Measurements from ENCODE around the gene HSPA1A. TPM values are rescaled to one million over a fixed set of nuclear protein-coding genes. Genes with fewer than 3 reads are reported as not detected.
A peak's percentile ranks its signal among the peaks of the same experiment; 100 is the strongest.

Gene HSPA1A
- total and polyA plus RNA-seq, 10 donors: 16.4 to 384 (median 122) TPM

DNA sequence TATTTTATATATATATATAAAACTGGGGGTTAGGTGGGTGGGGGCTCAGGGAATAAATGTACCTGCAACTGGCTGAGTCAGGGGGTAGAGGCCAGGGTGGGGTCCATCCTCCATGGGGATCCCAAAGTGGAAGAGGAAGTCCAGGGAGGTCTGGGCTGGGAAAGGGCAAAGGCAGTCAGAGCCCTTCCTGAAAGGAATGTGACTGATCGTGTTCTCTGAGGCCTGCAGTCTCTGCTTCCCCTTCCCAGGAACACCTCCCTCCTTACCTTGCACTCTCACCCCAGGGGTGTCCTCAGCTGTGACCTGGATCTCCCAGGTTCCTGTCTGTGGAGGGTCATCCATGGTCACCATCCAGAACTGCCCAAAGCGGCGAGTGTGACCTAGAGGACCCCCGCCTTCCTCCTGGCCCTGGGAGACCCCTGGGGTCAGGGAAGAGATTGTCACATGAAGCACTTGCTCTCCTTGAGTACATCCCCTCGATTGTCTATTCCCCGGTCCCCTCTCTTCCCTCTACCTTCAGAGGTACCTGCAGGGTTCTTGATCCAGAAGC is 48.2 kb upstream of the HSPA1A start:
- 63 to 86% (median 77%) methylated on average over 6 of the region's 6 CpGs for WGBS, 5 donors
- Histone ChIP-seq H3K9me3 (no peaks in the 10 kb centered on the region), H3K27me3 (replicated peaks in 1 of 7) (no peaks in the 10 kb centered on the region), H3K4me3 (no peak overlapping the region), H3K36me3 (peaks cover 0 to 12% (median 1%) of the 10 kb centered on the region in 6 donors), H3K4me1 (peaks cover 0 to 45% (median 24%) of the 10 kb centered on the region in 6 donors), H3K27ac (no peak overlapping the region)
- TF ChIP-seq POLR2AphosphoS5 (IDR thresholded peaks at IDR 0.05): no peak
- TF ChIP-seq POLR2A (IDR thresholded peaks at IDR 0.05): no peak
- TF ChIP-seq, protein P1, sequence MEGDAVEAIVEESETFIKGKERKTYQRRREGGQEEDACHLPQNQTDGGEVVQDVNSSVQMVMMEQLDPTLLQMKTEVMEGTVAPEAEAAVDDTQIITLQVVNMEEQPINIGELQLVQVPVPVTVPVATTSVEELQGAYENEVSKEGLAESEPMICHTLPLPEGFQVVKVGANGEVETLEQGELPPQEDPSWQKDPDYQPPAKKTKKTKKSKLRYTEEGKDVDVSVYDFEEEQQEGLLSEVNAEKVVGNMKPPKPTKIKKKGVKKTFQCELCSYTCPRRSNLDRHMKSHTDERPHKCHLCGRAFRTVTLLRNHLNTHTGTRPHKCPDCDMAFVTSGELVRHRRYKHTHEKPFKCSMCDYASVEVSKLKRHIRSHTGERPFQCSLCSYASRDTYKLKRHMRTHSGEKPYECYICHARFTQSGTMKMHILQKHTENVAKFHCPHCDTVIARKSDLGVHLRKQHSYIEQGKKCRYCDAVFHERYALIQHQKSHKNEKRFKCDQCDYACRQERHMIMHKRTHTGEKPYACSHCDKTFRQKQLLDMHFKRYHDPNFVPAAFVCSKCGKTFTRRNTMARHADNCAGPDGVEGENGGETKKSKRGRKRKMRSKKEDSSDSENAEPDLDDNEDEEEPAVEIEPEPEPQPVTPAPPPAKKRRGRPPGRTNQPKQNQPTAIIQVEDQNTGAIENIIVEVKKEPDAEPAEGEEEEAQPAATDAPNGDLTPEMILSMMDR (IDR thresholded peaks at IDR 0.05 in 8 of 11, conservative IDR thresholded peaks at IDR 0.05 in 3 of 11): no peak
- DNase-seq: peak; percentile 46
- intact Hi-C loops (cut with DNase I; ENCODE audit: low total_unique reads): no loop called here

DNA sequence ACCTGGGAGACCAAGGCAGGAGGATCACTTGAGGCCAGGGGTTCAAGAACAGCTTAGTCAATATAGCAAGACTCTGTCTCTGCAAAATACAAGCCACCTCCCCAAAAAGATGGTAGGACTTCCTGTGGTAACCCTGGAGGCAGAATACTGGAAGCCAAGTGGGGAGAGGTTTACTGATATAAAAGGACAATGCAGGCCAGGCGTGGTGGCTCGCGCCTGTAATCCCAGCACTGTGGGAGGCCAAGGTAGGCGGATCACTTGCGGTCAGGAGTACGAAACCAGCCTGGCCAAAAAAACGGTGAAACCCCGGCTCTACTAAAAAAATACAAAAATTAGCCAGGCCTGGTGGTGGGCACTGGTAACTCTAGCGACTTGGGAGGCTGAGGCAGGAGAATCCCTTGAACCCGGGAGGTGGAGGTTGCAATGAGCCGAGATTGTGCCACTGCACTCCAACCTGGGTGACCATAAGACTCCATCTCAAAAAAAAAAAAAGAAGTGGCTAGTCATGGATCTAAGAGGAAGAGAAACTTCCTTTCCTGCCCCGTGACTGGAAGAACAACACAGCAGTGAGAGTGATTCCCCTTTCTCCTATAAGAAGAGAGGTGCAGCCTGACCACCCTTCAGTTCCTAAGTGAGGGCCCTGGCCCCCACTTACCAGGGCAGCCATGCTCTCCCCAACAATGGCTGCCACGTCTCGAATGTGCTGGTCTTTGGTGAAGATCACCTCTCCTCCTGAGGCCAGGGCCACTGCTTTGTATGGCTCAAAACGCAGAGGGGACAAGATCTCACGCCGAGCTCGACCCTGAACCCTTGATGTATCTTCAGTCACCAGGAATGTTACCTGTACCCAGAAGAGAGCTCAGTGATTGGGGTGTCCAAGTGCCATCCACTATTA is 46.7 kb upstream of the HSPA1A start:
- intact Hi-C loops (cut with DNase I; ENCODE audit: low total_unique reads): no loop called here
- Histone ChIP-seq H3K27ac (peak overlapping the region in 4 of 8 donors; percentile 26 to 66 (median 38)), H3K4me3 (no peak overlapping the region), H3K36me3 (no peaks in the 10 kb centered on the region), H3K4me1 (peaks cover 0 to 57% (median 33%) of the 10 kb centered on the region in 6 donors), H3K9me3 (no peaks in the 10 kb centered on the region), H3K27me3 (replicated peaks in 1 of 7) (no peaks in the 10 kb centered on the region)
- WGBS, 5 donors: 78 to 89% (median 87%) methylated on average over 18 of the region's 18 CpGs
- no peak for TF ChIP-seq POLR2A (IDR thresholded peaks at IDR 0.05)
- peak in 2 of 3 donors; percentile 14 to 40 for TF ChIP-seq POLR2AphosphoS5 (IDR thresholded peaks at IDR 0.05)
- peak; percentile 61 for DNase-seq

DNA sequence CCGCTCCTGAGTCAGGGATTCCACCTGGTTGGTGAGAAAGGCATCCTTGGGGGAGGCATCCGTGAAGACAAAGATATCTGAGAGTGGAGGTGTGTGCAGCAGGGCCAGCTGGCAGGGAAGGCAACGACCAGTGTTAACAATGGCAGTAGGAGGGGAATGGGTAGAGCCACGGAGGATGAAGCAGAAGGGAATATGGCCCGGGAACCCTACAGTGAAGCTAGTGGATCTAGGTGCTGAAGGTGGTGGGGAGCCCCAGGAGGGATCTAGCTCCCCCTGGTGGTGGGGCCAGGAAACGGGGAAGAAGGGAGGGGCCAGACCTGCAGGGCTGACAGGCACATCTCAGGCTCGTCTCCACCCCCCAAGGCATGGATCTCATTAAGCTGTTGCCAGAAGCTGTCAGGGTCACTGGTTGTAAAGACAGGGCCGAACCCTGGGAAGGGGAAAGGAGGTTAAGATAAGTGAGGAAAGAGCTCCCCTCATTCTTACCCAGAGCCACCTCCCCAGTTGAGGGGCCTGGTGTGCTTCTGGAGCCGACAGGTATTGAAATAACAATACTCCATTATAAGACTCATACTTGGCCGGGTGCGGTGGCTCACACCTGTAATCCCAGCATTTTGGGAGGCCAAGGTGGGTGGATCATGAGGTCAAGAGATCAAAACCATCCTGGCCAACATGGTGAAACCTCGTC is 45.5 kb upstream of the HSPA1A start:
- 57 to 67% (median 61%) methylated on average over 12 of the region's 12 CpGs for WGBS, 5 donors
- TF ChIP-seq POLR2A (IDR thresholded peaks at IDR 0.05): no peak
- TF ChIP-seq, protein P1 (IDR thresholded peaks at IDR 0.05 in 8 of 11, conservative IDR thresholded peaks at IDR 0.05 in 3 of 11): peak; percentile 66 to 96 (median 86)
- TF ChIP-seq POLR2AphosphoS5 (IDR thresholded peaks at IDR 0.05): peak; percentile 17 to 68 (median 55)
- intact Hi-C loops (cut with DNase I; ENCODE audit: low total_unique reads): no loop called here
- Histone ChIP-seq H3K4me1 (peaks cover 0 to 57% (median 33%) of the 10 kb centered on the region in 6 donors), H3K36me3 (no peaks in the 10 kb centered on the region), H3K27me3 (replicated peaks in 1 of 7) (no peaks in the 10 kb centered on the region), H3K4me3 (no peak overlapping the region), H3K27ac (peak overlapping the region in 3 of 8 donors; percentile 26 to 66 (median 51)), H3K9me3 (no peaks in the 10 kb centered on the region)
- peak; percentile 96 for DNase-seq

DNA sequence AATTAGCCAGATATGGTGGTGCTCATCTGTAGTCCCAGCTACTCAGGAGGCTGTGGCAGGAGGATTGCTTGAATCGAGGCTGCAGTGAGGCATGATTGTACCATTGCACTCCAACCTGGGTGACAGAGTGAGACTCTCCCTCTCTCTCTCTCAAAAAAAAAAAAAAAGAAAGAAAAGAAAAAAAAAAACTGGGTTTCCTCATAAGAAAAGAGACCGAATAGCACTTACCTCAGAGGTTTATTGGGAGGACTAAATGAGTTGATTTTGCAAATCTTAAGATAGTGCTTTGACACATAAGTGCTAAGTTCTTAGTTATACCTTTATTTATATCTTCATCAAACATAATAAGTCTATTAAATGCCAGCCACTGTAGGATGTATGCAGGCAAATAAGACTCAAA is 44.5 kb upstream of the HSPA1A start:
- intact Hi-C loops (cut with DNase I; ENCODE audit: low total_unique reads): no loop called here
- TF ChIP-seq POLR2AphosphoS5 (IDR thresholded peaks at IDR 0.05): no peak
- no peak for TF ChIP-seq POLR2A (IDR thresholded peaks at IDR 0.05)
- TF ChIP-seq, protein P1 (IDR thresholded peaks at IDR 0.05 in 8 of 11, conservative IDR thresholded peaks at IDR 0.05 in 3 of 11): no peak
- Histone ChIP-seq H3K4me1 (peaks cover 0 to 64% (median 33%) of the 10 kb centered on the region in 6 donors), H3K27ac (no peak overlapping the region), H3K27me3 (replicated peaks in 1 of 7) (no peaks in the 10 kb centered on the region), H3K36me3 (no peaks in the 10 kb centered on the region), H3K4me3 (no peak overlapping the region), H3K9me3 (no peaks in the 10 kb centered on the region)
- WGBS, 5 donors: 83 to 87% (median 85%) methylated on average over 2 of the region's 2 CpGs
- DNase-seq: no peak

Data from spleen (tissue), 11 donors.